ENCODE data around the gene USP31. TPM values are rescaled to one million over a fixed set of nuclear protein-coding genes. Genes with fewer than 3 reads are reported as not detected.

The USP31 gene
- total and polyA plus RNA-seq, 7 experiments from 2014 or later, result 0.20 to 6.0 (median 3.6) TPM

DNA sequence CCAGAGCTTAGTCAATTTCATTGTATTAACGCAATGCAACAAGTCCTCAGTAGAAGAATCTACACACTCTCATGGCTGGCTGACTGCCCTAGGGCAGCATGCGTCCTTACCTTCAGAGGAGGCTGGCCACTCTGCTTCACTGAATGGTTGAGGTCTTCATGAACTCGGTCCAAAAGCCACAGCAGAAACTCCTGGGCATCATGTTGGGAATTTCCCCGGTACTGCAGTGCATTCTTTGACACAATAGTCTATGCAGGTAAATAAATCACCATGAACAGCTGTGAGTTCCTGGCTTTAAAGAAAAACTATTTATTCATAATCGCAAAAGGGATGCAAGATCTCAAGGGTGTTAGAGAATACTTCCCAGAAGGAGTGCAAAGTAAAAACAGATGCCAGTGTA lies 41.3 kb downstream of the USP31 start:
- ATAC-seq (no peak), DNase-seq (no peak)
- intact Hi-C loops (cut with micrococcal nuclease), result no loop called here
- H3K9me3 Mint-ChIP-seq, result no peaks in the 10 kb centered on the region
- H3K36me3 ChIP-seq (ENCODE audit: control insufficient read depth in 2 of 3, insufficient read depth in 3 of 3, low read length in 3 of 3), result peaks cover 0 to 3% (median 0%) of the 10 kb centered on the region in 3 experiments
- H3K9me3 ChIP-seq (ENCODE audit: control insufficient read depth in 2 of 3, low read length in 3 of 3), result no peaks in the 10 kb centered on the region
- H3K27me3 Mint-ChIP-seq, result no peaks in the 10 kb centered on the region
- H3K27ac ChIP-seq (ENCODE audit: low read depth, low read length), result no peak overlapping the region
- no peak overlapping the region for H3K4me3 ChIP-seq (ENCODE audit: low read length)
- H3K27ac Mint-ChIP-seq, result no peak overlapping the region
- H3K27me3 ChIP-seq (ENCODE audit: control insufficient read depth in 2 of 2, insufficient read depth in 2 of 2, low read length in 2 of 2), result no peaks in the 10 kb centered on the region
- H3K4me1 Mint-ChIP-seq, result no peaks in the 10 kb centered on the region
- H3K4me3 Mint-ChIP-seq, result no peak overlapping the region
- POLR2A ChIA-PET, result interaction anchor here (0.6 kb wide), 1 partner anchor 28 kb away, joined by 3 read pairs; no protein-coding TSS in a partner anchor
- H3K4me1 ChIP-seq (ENCODE audit: control insufficient read depth in 2 of 2, insufficient read depth in 2 of 2, low read length in 2 of 2), result no peaks in the 10 kb centered on the region
- CTCF ChIA-PET, result interaction anchor here (0.6 kb wide), 1 partner anchor 70 kb away, joined by 3 read pairs; no protein-coding TSS in a partner anchor
- peaks cover 0 to 53% (median 22%) of the 10 kb centered on the region in 5 donors for H3K36me3 Mint-ChIP-seq

GRCh38 chr16:23107117-23107516 lies 42.1 kb downstream of the USP31 start:
- ChIA-PET POLR2A (interaction anchor here (0.6 kb wide), 1 partner anchor 29 kb away, joined by 3 read pairs; no protein-coding TSS in a partner anchor), CTCF (no interaction called here)
- no peak overlapping the region for H3K27ac Mint-ChIP-seq
- H3K9me3 Mint-ChIP-seq, result no peaks in the 10 kb centered on the region
- H3K36me3 Mint-ChIP-seq, result peaks cover 0 to 53% (median 22%) of the 10 kb centered on the region in 5 donors
- Histone ChIP-seq H3K4me3 (ENCODE audit: low read length) (no peak overlapping the region), H3K9me3 (ENCODE audit: control insufficient read depth in 2 of 3, low read length in 3 of 3) (no peaks in the 10 kb centered on the region), H3K27ac (ENCODE audit: low read depth, low read length) (no peak overlapping the region), H3K4me1 (ENCODE audit: control insufficient read depth in 2 of 2, insufficient read depth in 2 of 2, low read length in 2 of 2) (no peaks in the 10 kb centered on the region), H3K27me3 (ENCODE audit: control insufficient read depth in 2 of 2, insufficient read depth in 2 of 2, low read length in 2 of 2) (no peaks in the 10 kb centered on the region), H3K36me3 (ENCODE audit: control insufficient read depth in 2 of 3, insufficient read depth in 3 of 3, low read length in 3 of 3) (peaks cover 0 to 3% (median 0%) of the 10 kb centered on the region in 3 experiments)
- ATAC-seq (no peak), DNase-seq (no peak)
- no peaks in the 10 kb centered on the region for H3K4me1 Mint-ChIP-seq
- H3K4me3 Mint-ChIP-seq, result no peak overlapping the region
- no peaks in the 10 kb centered on the region for H3K27me3 Mint-ChIP-seq
- intact Hi-C loops (cut with micrococcal nuclease), result no loop called here

GRCh38 chr16:23105309-23105708 lies 43.9 kb downstream of the USP31 start:
- CTCF ChIA-PET, result no interaction called here
- no peaks in the 10 kb centered on the region for H3K9me3 Mint-ChIP-seq
- Histone ChIP-seq H3K4me1 (ENCODE audit: control insufficient read depth in 2 of 2, insufficient read depth in 2 of 2, low read length in 2 of 2) (no peaks in the 10 kb centered on the region), H3K27me3 (ENCODE audit: control insufficient read depth in 2 of 2, insufficient read depth in 2 of 2, low read length in 2 of 2) (no peaks in the 10 kb centered on the region), H3K27ac (ENCODE audit: low read depth, low read length) (no peak overlapping the region), H3K9me3 (ENCODE audit: control insufficient read depth in 2 of 3, low read length in 3 of 3) (no peaks in the 10 kb centered on the region), H3K36me3 (ENCODE audit: control insufficient read depth in 2 of 3, insufficient read depth in 3 of 3, low read length in 3 of 3) (peaks cover 0 to 3% (median 3%) of the 10 kb centered on the region in 3 experiments), H3K4me3 (ENCODE audit: low read length) (no peak overlapping the region)
- H3K27ac Mint-ChIP-seq, result no peak overlapping the region
- DNase-seq (no peak), ATAC-seq (no peak)
- H3K36me3 Mint-ChIP-seq, result peaks cover 5 to 50% (median 24%) of the 10 kb centered on the region in 5 donors
- POLR2A ChIA-PET, result no interaction called here
- H3K4me3 Mint-ChIP-seq, result no peak overlapping the region
- H3K27me3 Mint-ChIP-seq, result no peaks in the 10 kb centered on the region
- H3K4me1 Mint-ChIP-seq, result no peaks in the 10 kb centered on the region
- intact Hi-C loops (cut with micrococcal nuclease), result no loop called here

GRCh38 chr16:23104032-23104955 lies 45.0 kb downstream of the USP31 start:
- intact Hi-C loops (cut with micrococcal nuclease), result no loop called here
- DNase-seq (no peak), ATAC-seq (no peak)
- Histone ChIP-seq H3K27me3 (ENCODE audit: control insufficient read depth in 2 of 2, insufficient read depth in 2 of 2, low read length in 2 of 2) (no peaks in the 10 kb centered on the region), H3K4me1 (ENCODE audit: control insufficient read depth in 2 of 2, insufficient read depth in 2 of 2, low read length in 2 of 2) (no peaks in the 10 kb centered on the region), H3K36me3 (ENCODE audit: control insufficient read depth in 2 of 3, insufficient read depth in 3 of 3, low read length in 3 of 3) (peaks cover 0 to 3% (median 3%) of the 10 kb centered on the region in 3 experiments), H3K27ac (ENCODE audit: low read depth, low read length) (no peak overlapping the region), H3K9me3 (ENCODE audit: control insufficient read depth in 2 of 3, low read length in 3 of 3) (no peaks in the 10 kb centered on the region), H3K4me3 (ENCODE audit: low read length) (no peak overlapping the region)
- Mint-ChIP-seq H3K36me3 (peaks cover 5 to 53% (median 30%) of the 10 kb centered on the region in 5 donors), H3K27me3 (no peaks in the 10 kb centered on the region), H3K4me3 (no peak overlapping the region), H3K9me3 (no peaks in the 10 kb centered on the region), H3K4me1 (no peaks in the 10 kb centered on the region), H3K27ac (no peak overlapping the region)
- ChIA-PET POLR2A (no interaction called here), CTCF (no interaction called here)

GRCh38 chr16:23103603-23104002 lies 45.6 kb downstream of the USP31 start:
- peaks cover 0 to 2% (median 0%) of the 10 kb centered on the region in 11 donors for H3K9me3 Mint-ChIP-seq
- Histone ChIP-seq H3K4me1 (ENCODE audit: control insufficient read depth in 2 of 2, insufficient read depth in 2 of 2, low read length in 2 of 2) (no peaks in the 10 kb centered on the region), H3K4me3 (ENCODE audit: low read length) (no peak overlapping the region), H3K36me3 (ENCODE audit: control insufficient read depth in 2 of 3, insufficient read depth in 3 of 3, low read length in 3 of 3) (peaks cover 0 to 3% (median 3%) of the 10 kb centered on the region in 3 experiments), H3K27me3 (ENCODE audit: control insufficient read depth in 2 of 2, insufficient read depth in 2 of 2, low read length in 2 of 2) (no peaks in the 10 kb centered on the region), H3K9me3 (ENCODE audit: control insufficient read depth in 2 of 3, low read length in 3 of 3) (no peaks in the 10 kb centered on the region), H3K27ac (ENCODE audit: low read depth, low read length) (no peak overlapping the region)
- CTCF ChIA-PET, result no interaction called here
- POLR2A ChIA-PET, result no interaction called here
- peaks cover 5 to 57% (median 30%) of the 10 kb centered on the region in 5 donors for H3K36me3 Mint-ChIP-seq
- H3K4me3 Mint-ChIP-seq, result no peak overlapping the region
- no peaks in the 10 kb centered on the region for H3K27me3 Mint-ChIP-seq
- DNase-seq (no peak), ATAC-seq (no peak)
- H3K4me1 Mint-ChIP-seq, result no peaks in the 10 kb centered on the region
- H3K27ac Mint-ChIP-seq, result no peak overlapping the region
- intact Hi-C loops (cut with micrococcal nuclease), result no loop called here

DNA sequence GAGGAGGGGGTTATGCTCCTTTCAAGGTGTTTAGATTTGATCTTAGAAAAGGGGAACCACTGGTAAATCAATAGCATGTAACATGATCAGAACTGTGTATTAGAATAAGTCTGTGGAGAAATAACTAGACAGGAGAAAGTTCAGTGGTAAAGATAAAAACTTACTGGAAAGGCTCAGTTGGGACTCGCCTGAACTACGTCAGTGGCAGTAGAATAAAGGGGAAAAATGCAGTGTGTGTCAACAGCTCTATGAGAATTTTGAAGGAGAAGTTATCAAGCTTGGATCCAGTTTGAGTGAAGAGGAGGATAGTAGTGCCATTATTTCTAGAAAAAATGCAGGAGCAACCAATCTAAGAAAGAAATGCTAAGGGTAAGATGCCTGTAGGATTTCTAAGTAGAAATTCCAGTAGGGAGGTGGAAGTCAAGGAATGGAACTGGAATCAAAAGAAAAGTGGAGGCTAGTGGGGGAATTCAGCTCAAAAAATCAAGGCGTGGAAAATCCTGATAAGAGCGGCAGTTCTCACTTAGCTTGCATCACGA lies 48.2 kb downstream of the USP31 start:
- H3K9me3 ChIP-seq (ENCODE audit: control insufficient read depth in 2 of 3, low read length in 3 of 3), result no peaks in the 10 kb centered on the region
- Mint-ChIP-seq H3K27me3 (no peaks in the 10 kb centered on the region), H3K27ac (no peak overlapping the region), H3K4me1 (peaks cover 6 to 13% (median 12%) of the 10 kb centered on the region in 7 donors), H3K36me3 (peaks cover 5 to 43% (median 22%) of the 10 kb centered on the region in 5 donors), H3K9me3 (peaks cover 0 to 2% (median 0%) of the 10 kb centered on the region in 11 donors), H3K4me3 (no peak overlapping the region)
- no peak overlapping the region for H3K4me3 ChIP-seq (ENCODE audit: low read length)
- DNase-seq, result no peak
- no peak for ATAC-seq
- no peak overlapping the region for H3K27ac ChIP-seq (ENCODE audit: low read depth, low read length)
- CTCF ChIA-PET, result no interaction called here
- intact Hi-C loops (cut with micrococcal nuclease), result no loop called here
- no peaks in the 10 kb centered on the region for H3K4me1 ChIP-seq (ENCODE audit: control insufficient read depth in 2 of 2, insufficient read depth in 2 of 2, low read length in 2 of 2)
- H3K27me3 ChIP-seq (ENCODE audit: control insufficient read depth in 2 of 2, insufficient read depth in 2 of 2, low read length in 2 of 2), result no peaks in the 10 kb centered on the region
- H3K36me3 ChIP-seq (ENCODE audit: control insufficient read depth in 2 of 3, insufficient read depth in 3 of 3, low read length in 3 of 3), result peaks cover 0 to 3% (median 3%) of the 10 kb centered on the region in 3 experiments
- POLR2A ChIA-PET, result no interaction called here

Measured in naive thymus-derived CD4-positive, alpha-beta T cell (primary cell).